22Rv1 (cell line): ENCODE data around the gene GPHA2.

Source experiments
- CTCF ChIP-seq: fragments of 450-650 bp; IDR thresholded peaks from 2 replicates; pipeline ENCODE4 v1.5.1; 2017; ENCODE audit warnings: mild to moderate bottlenecking
- ZFX ChIP-seq: fragments of 450-650 bp; IDR thresholded peaks from 2 replicates; pipeline ENCODE4 v1.6.1; 2017; ENCODE audit warnings: antibody characterized with exemption, borderline replicate concordance

- TF ChIP-seq CTCF (no peak), ZFX (no peak)
These were observed 27.5 kb upstream of the GPHA2 start for GRCh38 chr11:64963072-64963631.
